DOHH2 (cell line): ENCODE data around the gene DNAH14.

ENCODE experiments used
- H3F3A ChIP-seq: fragments of 200-600 bp; sonication (generic), shearing (Covaris generic); 2 replicates; pipeline ENCODE4 v1.6.0; 2016; ENCODE audit warnings: antibody characterized with exemption, mild to moderate bottlenecking; ENCODE audit not compliant: control insufficient read depth, insufficient read depth
- H3K27ac ChIP-seq: fragments of 200-600 bp; sonication (generic); 2 replicates; pipeline ENCODE4 v1.5.1; 2014; ENCODE audit warnings: low read depth, mild to moderate bottlenecking, low read length, moderate library complexity
- H3K27me3 ChIP-seq: fragments of 200-600 bp; sonication (generic); 2 replicates; pipeline ENCODE4 v1.6.1; 2014; ENCODE audit warnings: mild to moderate bottlenecking, low read length, mixed read lengths; ENCODE audit not compliant: control insufficient read depth
- H3K36me3 ChIP-seq: fragments of 200-600 bp; sonication (generic); 2 replicates; pipeline ENCODE4 v1.6.1; 2014; ENCODE audit warnings: mild to moderate bottlenecking, low read length, moderate library complexity, mixed read lengths; ENCODE audit not compliant: control insufficient read depth
- H3K4me1 ChIP-seq: fragments of 200-600 bp; sonication (generic); 2 replicates; pipeline ENCODE4 v1.6.1; 2014; ENCODE audit warnings: mild to moderate bottlenecking, low read length, mixed read lengths; ENCODE audit not compliant: control insufficient read depth
- H3K4me2 ChIP-seq: fragments of 200-600 bp; sonication (generic); 2 replicates; pipeline ENCODE4 v1.6.0; 2014; ENCODE audit warnings: mild to moderate bottlenecking, low read length, moderate library complexity
- H3K4me3 ChIP-seq: fragments of 200-600 bp; sonication (generic); 2 replicates; pipeline ENCODE4 v1.5.1; 2014; ENCODE audit warnings: mild to moderate bottlenecking, low read length, mixed read lengths
- H3K79me2 ChIP-seq: fragments of 200-600 bp; sonication (generic); 2 replicates; pipeline ENCODE4 v1.6.1; 2014; ENCODE audit warnings: mild to moderate bottlenecking, low read length, mixed read lengths; ENCODE audit not compliant: control insufficient read depth
- H3K9me2 ChIP-seq: fragments of 200-600 bp; sonication (generic); replicated peaks from 2 replicates; pipeline ENCODE4 v1.6.1; 2014; ENCODE audit warnings: mild to moderate bottlenecking, low read length, mixed read lengths; ENCODE audit not compliant: control insufficient read depth
- H3K9me3 ChIP-seq: fragments of 200-600 bp; sonication (generic); 2 replicates; pipeline ENCODE4 v1.6.1; 2014; ENCODE audit warnings: antibody characterized with exemption, low read length, mixed read lengths; ENCODE audit not compliant: control insufficient read depth, insufficient read depth
- H4K20me1 ChIP-seq: fragments of 200-600 bp; sonication (generic); 2 replicates; pipeline ENCODE4 v1.6.0; 2014; ENCODE audit warnings: low read depth, mild to moderate bottlenecking, antibody characterized with exemption, low read length, moderate library complexity; ENCODE audit not compliant: control insufficient read depth, insufficient read depth
- EZH2phosphoT487 ChIP-seq: fragments of 200-600 bp; sonication (generic); IDR thresholded peaks from 2 replicates; pipeline ENCODE4 v1.6.1; 2017; ENCODE audit warnings: borderline replicate concordance, mild to moderate bottlenecking, antibody characterized with exemption, low read length, moderate library complexity, mixed read lengths
- TF ChIP-seq, protein P1 (sequence below): fragments of 200-600 bp; sonication (generic); IDR thresholded peaks from one replicate; pipeline ENCODE4 v1.5.1; 2014; ENCODE audit warnings: antibody characterized with exemption, mild to moderate bottlenecking, low read depth, low read length; ENCODE audit not compliant: poor library complexity, severe bottlenecking

The DNAH14 gene

DNA sequence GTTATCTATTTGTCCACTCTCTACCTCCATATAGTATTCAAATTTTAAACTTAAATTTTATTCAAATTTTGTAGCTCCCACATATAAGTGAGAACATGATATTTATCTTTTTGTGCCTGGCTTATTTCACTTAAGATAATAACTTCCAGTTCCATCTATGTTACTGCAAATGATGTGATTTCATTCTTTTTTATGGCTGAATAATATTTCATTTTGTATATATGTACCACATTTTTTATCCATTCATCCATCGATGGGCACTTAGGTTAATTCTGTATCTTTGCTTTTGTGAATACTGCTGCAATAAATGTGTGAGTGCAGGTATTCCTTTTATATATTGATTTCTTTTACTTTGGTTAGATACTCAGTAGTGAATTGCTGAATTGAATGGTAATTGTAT lies 2.1 kb downstream of the DNAH14 start:
- no peaks in the 10 kb centered on the region for H3K36me3 ChIP-seq
- no peaks in the 10 kb centered on the region for H4K20me1 ChIP-seq
- no peak overlapping the region for H3K27ac ChIP-seq
- no peak overlapping the region for H3K4me2 ChIP-seq
- no peaks in the 10 kb centered on the region for H3F3A ChIP-seq
- H3K79me2 ChIP-seq = no peaks in the 10 kb centered on the region
- peaks cover 9% of the 10 kb centered on the region; the same call in 1 of the 2 replicates for H3K9me3 ChIP-seq
- H3K4me3 ChIP-seq = no peak overlapping the region
- H3K9me2 ChIP-seq = no peaks in the 10 kb centered on the region
- H3K27me3 ChIP-seq = no peaks in the 10 kb centered on the region
- TF ChIP-seq, protein P1, sequence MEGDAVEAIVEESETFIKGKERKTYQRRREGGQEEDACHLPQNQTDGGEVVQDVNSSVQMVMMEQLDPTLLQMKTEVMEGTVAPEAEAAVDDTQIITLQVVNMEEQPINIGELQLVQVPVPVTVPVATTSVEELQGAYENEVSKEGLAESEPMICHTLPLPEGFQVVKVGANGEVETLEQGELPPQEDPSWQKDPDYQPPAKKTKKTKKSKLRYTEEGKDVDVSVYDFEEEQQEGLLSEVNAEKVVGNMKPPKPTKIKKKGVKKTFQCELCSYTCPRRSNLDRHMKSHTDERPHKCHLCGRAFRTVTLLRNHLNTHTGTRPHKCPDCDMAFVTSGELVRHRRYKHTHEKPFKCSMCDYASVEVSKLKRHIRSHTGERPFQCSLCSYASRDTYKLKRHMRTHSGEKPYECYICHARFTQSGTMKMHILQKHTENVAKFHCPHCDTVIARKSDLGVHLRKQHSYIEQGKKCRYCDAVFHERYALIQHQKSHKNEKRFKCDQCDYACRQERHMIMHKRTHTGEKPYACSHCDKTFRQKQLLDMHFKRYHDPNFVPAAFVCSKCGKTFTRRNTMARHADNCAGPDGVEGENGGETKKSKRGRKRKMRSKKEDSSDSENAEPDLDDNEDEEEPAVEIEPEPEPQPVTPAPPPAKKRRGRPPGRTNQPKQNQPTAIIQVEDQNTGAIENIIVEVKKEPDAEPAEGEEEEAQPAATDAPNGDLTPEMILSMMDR = no peak
- TF ChIP-seq EZH2phosphoT487 = no peak
- H3K4me1 ChIP-seq = no peaks in the 10 kb centered on the region

DNA sequence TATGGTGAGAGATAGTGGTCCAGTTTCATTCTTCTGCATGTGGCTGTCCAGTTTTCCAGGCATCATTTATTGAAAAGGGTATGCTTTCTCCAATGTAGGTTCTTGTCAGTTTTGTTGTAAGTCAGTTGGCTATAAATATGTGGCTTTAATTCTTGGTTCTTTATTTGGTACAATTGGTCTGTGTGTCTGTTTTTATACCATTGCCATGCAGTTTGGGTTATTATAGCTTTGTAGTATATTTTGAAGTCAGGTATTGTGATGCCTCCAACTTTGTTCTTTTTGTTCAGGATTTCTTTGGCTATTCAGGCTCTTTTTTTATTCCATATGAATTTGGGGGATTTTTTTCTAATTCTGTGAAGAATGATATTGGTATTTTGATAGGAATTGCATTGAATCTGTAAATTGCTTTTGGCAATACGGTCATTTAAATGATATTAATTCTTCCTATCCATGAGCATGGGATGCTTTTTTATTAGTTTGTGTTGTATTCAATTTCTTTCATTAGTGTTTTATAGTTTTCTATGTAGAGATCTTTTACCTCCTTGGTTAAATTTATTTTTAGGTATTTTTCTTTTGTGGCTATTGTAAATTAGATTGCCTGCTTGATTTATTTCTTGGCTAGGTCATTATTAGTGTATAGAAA lies 3.3 kb downstream of the DNAH14 start:
- Histone ChIP-seq H3K27ac (no peak overlapping the region), H3K9me2 (no peaks in the 10 kb centered on the region), H4K20me1 (no peaks in the 10 kb centered on the region), H3K36me3 (no peaks in the 10 kb centered on the region), H3K9me3 (peaks cover 9% of the 10 kb centered on the region; the same call in 1 of the 2 replicates), H3K4me1 (no peaks in the 10 kb centered on the region), H3F3A (no peaks in the 10 kb centered on the region), H3K79me2 (no peaks in the 10 kb centered on the region), H3K4me2 (no peak overlapping the region), H3K4me3 (no peak overlapping the region), H3K27me3 (no peaks in the 10 kb centered on the region)
- TF ChIP-seq, protein P1 = no peak
- TF ChIP-seq EZH2phosphoT487 = no peak

DNA sequence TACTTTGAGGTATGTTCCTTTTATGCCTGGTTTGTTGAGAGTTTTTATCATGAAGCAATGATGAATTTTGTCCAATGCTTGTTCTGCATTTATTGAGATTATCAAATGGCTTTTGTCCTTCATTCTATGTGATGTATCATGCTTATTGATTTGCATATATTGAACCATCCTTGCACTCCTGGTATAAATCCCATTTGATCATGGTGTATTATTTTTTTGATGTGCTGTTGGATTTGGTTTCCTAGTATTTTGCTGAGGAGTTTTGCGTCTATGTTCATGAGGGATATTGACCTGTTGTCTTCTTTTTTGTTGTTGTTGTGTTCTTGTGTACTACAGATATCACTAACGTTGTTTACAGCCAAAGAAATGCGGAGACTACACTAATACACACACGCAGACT lies 4.1 kb downstream of the DNAH14 start:
- Histone ChIP-seq H3K4me2 (no peak overlapping the region), H3K4me1 (no peaks in the 10 kb centered on the region), H3K79me2 (no peaks in the 10 kb centered on the region), H3K4me3 (no peak overlapping the region), H3K36me3 (no peaks in the 10 kb centered on the region), H3K9me3 (peaks cover 9% of the 10 kb centered on the region; the same call in 1 of the 2 replicates), H3K9me2 (no peaks in the 10 kb centered on the region), H3K27me3 (no peaks in the 10 kb centered on the region), H3K27ac (no peak overlapping the region), H4K20me1 (no peaks in the 10 kb centered on the region), H3F3A (no peaks in the 10 kb centered on the region)
- TF ChIP-seq EZH2phosphoT487 = no peak
- TF ChIP-seq, protein P1 = no peak
